Thymus (tissue), 11 donors: ENCODE data around the gene TMEM202. TPM values are rescaled to one million over a fixed set of nuclear protein-coding genes. Genes with fewer than 3 reads are reported as not detected.

Source experiments
- DNase-seq, 9 donors: peaks; one replicate each; pipeline ENCODE4 v3.0.0-alpha.2; 2013; ENCODE audit warnings: low spot score in 9 of 9, low read depth in 6 of 9, missing footprints in 1 of 9
- H3K27ac ChIP-seq, 2 donors: one replicate each; pipeline ENCODE4 v1.5.1; 2013; ENCODE audit warnings: control low read depth in 1 of 2, low read depth in 1 of 2, low read length in 1 of 2, mild to moderate bottlenecking in 1 of 2, moderate library complexity in 1 of 2
- H3K27me3 ChIP-seq, 2 donors: one replicate each; pipeline ENCODE4 v1.5.1; 2013; ENCODE audit warnings: low read length in 1 of 2; ENCODE audit not compliant: control insufficient read depth in 2 of 2, insufficient read depth in 1 of 2
- H3K36me3 ChIP-seq, 2 donors: one replicate each; pipeline ENCODE4 v1.5.1; 2013; ENCODE audit warnings: low read length in 1 of 2, mild to moderate bottlenecking in 1 of 2, moderate library complexity in 1 of 2; ENCODE audit not compliant: control insufficient read depth in 2 of 2, insufficient read depth in 2 of 2
- H3K4me1 ChIP-seq, 2 donors: one replicate each; pipeline ENCODE4 v1.5.1; 2013; ENCODE audit warnings: low read length in 2 of 2; ENCODE audit not compliant: control insufficient read depth in 2 of 2, insufficient read depth in 2 of 2
- H3K4me3 ChIP-seq, 2 donors: one replicate each; pipeline ENCODE4 v1.5.1; 2013; ENCODE audit warnings: low read length in 2 of 2, control low read depth in 1 of 2, mild to moderate bottlenecking in 1 of 2
- H3K9me3 ChIP-seq, 2 donors: one replicate each; pipeline ENCODE4 v1.5.1; 2013; ENCODE audit warnings: low read length in 1 of 2, mild to moderate bottlenecking in 1 of 2; ENCODE audit not compliant: control insufficient read depth in 2 of 2, insufficient read depth in 1 of 2
- WGBS: extraction: QIAGEN DNeasy Blood & Tissue Kit; methylation state at CpG from one replicate; pipeline ENCODE4 v1.1.7; 2013; 5-methylcytosine and 5-hydroxymethylcytosine counted together
- polyA plus RNA-seq: library from polyadenylated mRNA; stranded (reverse); fragments of 200-250 nt; gene quantifications from one replicate; pipeline ENCODE4 v1.2.3, GENCODE V29; 2013
- total RNA-seq: library from RNA; stranded (reverse); fragments of 120-200 nt; gene quantifications from one replicate; pipeline ENCODE4 v1.2.4, GENCODE V29; 2013
- donor health status: healthy.

TMEM202 gene
- total and polyA plus RNA-seq, 2 donors = not detected

GRCh38 chr15:72450805-72451204 lies 52.7 kb downstream of the TMEM202 start:
- Histone ChIP-seq H3K36me3 (no peaks in the 10 kb centered on the region), H3K27ac (no peak overlapping the region), H3K9me3 (no peaks in the 10 kb centered on the region), H3K27me3 (peaks cover 0 to 4% of the 10 kb centered on the region in 2 donors), H3K4me3 (no peak overlapping the region), H3K4me1 (no peaks in the 10 kb centered on the region)
- WGBS = 92% methylated on average over 6 of the region's 6 CpGs
- no peak for DNase-seq

GRCh38 chr15:72451224-72451623 lies 53.1 kb downstream of the TMEM202 start:
- H3K27me3 ChIP-seq = peaks cover 0 to 4% of the 10 kb centered on the region in 2 donors
- H3K27ac ChIP-seq = no peak overlapping the region
- H3K36me3 ChIP-seq = no peaks in the 10 kb centered on the region
- H3K4me1 ChIP-seq = no peaks in the 10 kb centered on the region
- H3K9me3 ChIP-seq = no peaks in the 10 kb centered on the region
- no peak overlapping the region for H3K4me3 ChIP-seq
- no peak for DNase-seq
- 93% methylated on average over 9 of the region's 9 CpGs for WGBS

- no peak overlapping the region for H3K27ac ChIP-seq
- WGBS = 98% methylated on average over 7 of the region's 7 CpGs
- no peak overlapping the region for H3K4me3 ChIP-seq
- no peak for DNase-seq
- H3K4me1 ChIP-seq = no peaks in the 10 kb centered on the region
- H3K27me3 ChIP-seq = peaks cover 0 to 3% of the 10 kb centered on the region in 2 donors
- no peaks in the 10 kb centered on the region for H3K9me3 ChIP-seq
- no peaks in the 10 kb centered on the region for H3K36me3 ChIP-seq
Measured at GRCh38 chr15:72456684-72457083, 58.6 kb downstream of the TMEM202 start.

Other genes starting within 250 kb of the TMEM202 start
- gene GRAMD2A, start 200.5 kb upstream of the TMEM202 start, total RNA-seq = 0.47 TPM
- gene GRAMD2A, start 200.5 kb upstream of the TMEM202 start, polyA plus RNA-seq = 0.52 TPM
- 452 TPM for gene PKM, start 167.1 kb upstream of the TMEM202 start, total RNA-seq
- 199 TPM for gene PKM, start 167.1 kb upstream of the TMEM202 start, polyA plus RNA-seq
- gene PARP6, start 125.8 kb upstream of the TMEM202 start, total RNA-seq = 40.5 TPM
- 125 TPM for gene PARP6, start 125.8 kb upstream of the TMEM202 start, polyA plus RNA-seq
- gene CELF6, start 78.1 kb upstream of the TMEM202 start, total RNA-seq = 0.99 TPM
- 17.7 TPM for gene CELF6, start 78.1 kb upstream of the TMEM202 start, polyA plus RNA-seq
- 60.5 TPM for gene HEXA, start 22.3 kb upstream of the TMEM202 start, total RNA-seq
- 101 TPM for gene HEXA, start 22.3 kb upstream of the TMEM202 start, polyA plus RNA-seq
- gene ARIH1, start 76.0 kb downstream of the TMEM202 start, total RNA-seq = 41.9 TPM
- gene ARIH1, start 76.0 kb downstream of the TMEM202 start, polyA plus RNA-seq = 32.0 TPM